NCI-H510A treated with DMSO at 0.1 percent for 48 hours (cell line): ENCODE data around the gene MGAT5B.

Experiments used
- DNase-seq: peaks from one replicate; lab custom pipeline; 2025; lab: John Stamatoyannopoulos, UW

The MGAT5B gene

DNA sequence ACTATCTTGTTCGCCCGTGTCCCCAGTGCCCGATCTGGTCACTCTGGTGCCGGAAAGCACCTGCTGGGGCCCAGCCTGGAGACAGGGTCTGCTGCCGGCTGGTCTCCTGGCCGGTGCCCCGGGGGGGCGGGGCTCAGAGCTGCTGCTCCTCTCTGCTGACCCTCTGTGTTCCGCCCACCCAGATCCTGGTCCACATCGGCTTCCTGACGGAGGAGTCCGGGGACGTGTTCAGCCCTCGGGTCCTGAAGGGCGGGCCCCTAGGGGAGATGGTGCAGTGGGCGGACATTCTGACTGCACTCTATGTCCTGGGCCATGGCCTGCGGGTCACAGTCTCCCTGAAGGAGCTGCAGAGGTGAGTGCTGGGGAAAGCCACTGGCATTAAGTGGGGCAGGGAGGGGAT lies 37.6 kb downstream of the MGAT5B start:
- DNase-seq, result no peak

DNA sequence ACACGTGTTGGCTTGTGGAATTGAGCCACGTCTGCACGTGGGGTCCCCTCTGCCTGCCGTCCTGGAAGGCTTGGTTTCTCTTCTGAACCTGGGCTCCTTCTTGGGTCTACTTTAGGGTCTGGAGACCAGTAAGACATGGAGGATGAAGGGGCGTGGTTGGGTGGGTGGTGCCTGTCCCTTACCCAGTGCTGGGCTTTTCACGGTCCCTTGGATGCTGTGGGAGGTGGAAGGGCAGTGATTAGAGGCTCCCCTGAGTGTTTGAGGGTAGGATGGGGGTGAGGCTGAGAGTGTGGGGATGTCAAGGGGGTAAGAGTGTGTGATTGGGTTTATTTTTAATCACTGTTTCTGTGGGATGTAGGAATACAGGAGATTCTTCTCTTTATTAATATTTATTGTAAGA lies 38.3 kb downstream of the MGAT5B start:
- DNase-seq, result no peak

DNA sequence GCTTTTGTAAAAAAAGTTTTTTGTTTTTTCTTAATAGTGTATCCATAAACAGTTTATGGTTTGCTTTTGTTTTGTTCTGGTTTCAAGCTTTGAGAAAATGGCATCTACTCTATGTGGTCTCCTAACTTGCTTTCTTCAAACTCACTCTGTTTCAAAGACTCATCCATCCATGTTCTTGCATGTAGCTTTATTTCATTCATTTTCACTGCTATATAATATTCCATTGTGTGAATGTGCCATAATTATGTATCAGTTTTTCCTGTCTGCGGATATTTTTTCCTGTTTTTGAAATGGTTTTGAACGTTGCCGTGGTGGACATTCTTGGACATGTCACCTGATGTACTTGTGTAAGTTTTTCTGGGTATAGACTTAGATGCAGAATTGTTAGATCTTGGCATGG lies 39.1 kb downstream of the MGAT5B start:
- DNase-seq, result no peak

DNA sequence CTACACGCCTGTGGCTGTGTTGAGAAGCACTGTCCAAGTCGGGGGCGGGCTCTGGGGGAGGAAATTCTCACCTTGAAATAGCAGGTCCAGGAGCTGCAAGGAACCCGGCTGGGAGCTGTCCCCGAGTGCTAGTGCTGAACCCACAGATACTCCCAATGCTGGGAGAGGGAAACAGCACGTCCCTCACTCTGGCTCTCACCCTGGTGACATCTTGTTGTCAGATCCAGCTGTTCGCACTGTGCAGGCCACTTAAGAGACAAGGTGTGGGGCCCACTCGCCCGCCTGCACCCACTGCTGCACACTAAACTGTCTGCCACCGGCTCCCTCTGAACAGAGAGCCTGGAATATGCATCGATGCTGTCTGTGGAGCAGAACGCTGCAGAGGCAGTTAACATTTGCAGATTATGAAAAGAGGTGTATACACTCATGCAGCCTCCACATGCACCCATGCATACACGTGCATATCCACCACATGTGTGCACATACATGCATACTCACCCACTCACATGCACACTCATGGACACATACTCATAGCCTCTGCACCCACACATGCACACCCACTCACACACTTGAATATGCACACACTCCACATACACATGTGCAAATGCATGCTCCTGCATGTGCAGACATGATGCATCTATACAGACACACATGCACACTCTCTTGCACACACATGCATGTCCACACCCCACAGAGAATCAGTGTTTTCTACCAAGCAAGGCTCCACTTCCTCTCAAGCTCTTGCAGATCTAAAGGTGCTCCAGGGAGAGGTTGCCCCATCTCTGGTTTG lies 42.0 kb downstream of the MGAT5B start:
- no peak for DNase-seq

DNA sequence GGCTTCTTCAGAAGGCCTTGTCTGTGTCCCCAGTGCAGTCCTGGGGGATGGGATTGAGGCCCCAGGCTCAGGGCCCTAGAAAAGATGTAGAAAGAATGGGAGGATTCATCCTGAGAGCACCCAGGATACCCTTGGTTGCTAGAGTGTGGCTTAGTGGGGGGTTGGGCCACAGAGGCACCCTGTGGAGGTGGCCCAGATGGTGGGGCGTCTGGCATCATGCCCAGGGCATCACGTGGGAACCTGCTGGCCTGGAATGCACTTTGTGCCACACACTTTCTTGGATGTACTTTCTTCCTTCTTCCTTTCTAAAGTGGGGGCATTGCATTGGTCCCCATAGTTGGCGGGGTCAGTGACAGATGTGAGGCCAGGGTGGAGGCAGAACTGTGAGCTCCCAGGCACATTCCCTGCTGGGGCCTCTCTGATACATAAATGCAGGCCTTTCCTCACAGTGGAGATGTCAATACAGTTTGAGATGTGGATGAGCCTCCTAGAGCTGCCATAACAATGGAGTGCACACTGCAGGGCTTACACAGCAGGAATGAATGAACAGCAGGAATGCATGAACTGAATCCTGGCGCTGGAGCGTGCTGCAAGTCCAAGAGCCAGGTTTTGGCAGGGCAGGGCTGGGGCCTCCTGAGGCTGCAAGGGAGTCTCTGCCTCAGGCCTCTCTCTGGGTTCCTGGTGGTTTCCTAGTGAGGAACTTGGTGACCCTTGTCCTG lies 43.3 kb downstream of the MGAT5B start:
- DNase-seq, result peak; percentile 17

DNA sequence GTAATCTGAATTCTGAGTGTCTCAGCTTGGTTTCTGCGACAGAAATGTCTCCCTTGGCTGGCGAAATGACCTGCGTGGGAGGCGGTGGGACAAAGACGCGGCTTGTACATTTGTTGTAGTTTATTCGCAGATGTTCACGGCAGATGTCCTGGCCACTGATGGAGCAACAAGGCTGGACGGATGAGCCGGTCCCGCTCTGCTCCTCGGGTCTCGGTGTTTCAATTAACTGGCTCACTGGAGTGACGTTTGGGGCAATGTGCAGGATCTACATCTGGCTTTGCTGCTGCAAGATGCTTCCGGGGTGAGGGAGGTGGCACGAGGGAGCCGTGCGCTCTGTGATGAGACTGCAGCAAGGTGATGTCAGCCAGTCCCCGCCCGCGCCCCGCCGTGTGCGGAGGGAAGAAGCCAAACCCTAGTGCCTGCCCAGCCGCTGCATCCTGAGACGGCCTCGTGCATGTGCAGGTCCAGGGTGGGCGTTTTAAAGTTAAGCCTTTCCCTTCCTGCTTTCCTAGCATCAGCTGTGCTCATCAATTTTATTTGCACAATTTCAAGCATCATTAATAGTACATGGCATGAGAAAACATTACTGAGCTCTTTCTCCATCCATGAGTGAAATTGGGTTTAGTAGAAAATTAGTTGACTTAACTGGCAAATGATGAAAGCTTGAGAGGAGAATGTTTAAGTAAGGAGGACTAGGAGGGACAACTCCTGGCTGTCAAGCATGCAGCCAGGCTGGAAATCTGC lies 44.4 kb downstream of the MGAT5B start:
- peak; percentile 79 for DNase-seq

DNA sequence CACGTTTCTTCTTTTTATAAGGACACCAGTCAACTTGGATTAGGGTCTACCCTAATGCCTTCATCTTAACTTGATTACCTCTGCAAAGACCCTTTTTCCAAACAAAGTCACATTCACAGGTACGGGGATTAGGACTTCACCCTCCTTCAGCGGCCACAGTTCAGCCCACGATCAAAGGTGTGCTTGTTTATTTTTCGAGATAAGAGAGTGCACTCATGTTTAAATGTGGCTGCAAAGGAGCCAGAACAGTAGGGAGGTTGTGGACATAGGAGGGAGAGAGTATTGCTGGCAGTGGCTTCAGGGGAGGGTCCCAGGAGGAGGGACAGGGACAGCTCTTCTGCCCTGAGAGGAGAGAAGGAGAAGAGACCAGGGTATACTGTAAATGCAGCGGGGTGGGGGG lies 46.7 kb downstream of the MGAT5B start:
- DNase-seq, result peak; percentile 36

DNA sequence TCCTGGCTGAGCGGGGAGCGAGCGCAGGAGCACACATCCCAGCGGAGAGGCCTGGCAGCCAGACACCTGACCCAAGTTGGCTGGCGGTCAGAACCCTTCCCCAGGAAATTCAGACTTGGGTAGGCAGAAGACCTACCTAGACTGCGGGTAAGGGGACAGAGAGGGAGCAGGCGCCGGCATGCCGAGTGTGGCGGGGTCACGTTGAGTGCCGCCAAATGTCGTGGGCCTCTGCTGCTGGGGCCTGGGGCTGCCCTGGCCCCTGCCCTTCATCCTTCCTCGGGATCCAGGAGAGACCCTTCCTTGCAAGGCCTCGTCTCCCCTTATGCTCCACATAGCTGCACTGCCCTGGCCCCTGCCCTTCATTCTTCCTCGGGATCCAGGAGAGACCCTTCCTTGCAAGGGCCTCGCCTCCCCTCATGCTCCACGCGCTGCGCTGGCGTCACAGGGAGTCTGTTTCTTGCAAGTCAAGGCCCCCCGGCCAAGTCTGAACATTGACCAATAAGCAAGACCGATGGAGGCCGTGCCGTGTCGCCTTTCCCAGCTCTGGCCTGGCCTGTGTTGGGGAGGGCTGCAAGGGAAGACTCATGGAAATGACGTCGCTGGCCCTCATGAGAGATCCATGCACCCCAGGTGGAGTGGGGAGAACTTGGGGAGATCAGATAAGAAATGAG lies 47.8 kb downstream of the MGAT5B start:
- DNase-seq, result no peak

DNA sequence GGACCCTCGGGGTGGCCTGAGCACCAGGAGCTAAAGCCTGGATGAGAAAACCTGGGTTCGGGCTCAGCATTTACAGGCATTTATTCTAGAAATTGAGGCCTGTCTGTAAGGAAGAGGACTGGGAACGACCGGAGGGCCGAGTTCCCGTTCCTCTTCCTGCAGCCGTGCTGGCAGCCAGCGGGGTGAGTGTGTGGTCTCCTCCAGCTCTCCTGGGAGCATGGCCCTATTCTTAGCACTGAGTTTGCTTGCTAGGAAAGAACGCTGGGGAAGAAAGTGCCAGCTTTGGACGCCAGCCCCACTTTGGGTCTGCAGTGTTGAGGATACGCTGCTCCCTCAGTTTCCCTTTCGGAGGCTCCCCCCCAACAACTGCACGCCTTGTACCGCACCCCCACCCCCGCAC lies 49.6 kb downstream of the MGAT5B start:
- DNase-seq, result no peak

DNA sequence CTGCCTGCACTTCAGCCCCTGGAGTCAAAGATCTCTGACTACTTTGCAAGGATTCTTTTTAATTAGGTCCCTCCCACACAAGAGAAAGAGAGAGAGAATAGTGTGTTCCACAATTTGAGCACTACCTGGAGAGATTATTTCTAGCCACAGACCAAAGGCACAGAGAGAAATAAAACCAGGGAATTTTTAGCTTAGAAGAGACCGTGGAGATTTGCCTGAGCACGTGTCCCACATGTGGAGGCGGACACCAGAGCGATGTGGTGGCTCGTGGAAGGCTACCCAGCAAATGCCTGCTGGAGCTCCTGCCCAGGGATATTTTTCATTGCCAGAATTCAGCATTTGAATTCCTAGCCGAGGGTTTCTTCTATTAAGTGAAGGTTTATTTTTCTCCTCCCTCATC lies 50.6 kb downstream of the MGAT5B start:
- DNase-seq, result no peak

DNA sequence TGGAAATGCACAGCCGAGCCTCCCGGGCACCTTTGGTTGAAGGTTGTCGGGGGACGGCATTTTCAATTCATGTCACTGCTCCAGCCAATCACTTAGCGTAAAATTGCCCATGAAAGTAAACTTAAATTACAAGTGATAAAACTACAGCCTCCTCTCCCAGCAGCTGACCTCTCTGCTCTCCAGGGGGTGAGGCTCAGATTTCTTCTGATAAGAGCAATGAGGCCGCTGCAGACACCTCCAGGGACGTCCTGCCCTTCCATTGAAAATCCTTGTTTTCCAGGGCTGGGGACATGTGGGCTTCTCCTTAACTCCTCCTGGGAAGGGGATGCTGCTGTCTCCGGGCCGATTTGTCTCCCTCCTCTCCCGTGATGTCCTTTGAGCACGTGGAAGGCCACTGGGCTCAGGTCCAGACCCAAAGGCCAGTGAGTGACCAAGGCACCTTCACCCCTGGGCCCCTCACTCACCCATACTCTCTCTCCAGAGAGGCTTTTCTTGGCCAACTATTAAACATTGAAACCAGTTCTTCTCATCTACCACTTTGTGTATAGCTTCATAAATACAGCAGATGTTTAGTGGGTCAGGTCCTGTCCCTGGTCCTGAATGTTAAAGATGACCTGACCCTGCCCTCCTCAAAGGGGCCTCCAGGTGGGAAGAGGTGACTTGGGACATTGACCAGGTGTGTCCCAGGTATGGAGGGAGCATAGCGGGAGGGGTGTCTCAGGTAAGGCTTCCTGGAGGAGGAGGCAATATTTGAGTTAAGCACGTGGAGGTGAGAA lies 52.3 kb downstream of the MGAT5B start:
- peak; percentile 23 for DNase-seq

DNA sequence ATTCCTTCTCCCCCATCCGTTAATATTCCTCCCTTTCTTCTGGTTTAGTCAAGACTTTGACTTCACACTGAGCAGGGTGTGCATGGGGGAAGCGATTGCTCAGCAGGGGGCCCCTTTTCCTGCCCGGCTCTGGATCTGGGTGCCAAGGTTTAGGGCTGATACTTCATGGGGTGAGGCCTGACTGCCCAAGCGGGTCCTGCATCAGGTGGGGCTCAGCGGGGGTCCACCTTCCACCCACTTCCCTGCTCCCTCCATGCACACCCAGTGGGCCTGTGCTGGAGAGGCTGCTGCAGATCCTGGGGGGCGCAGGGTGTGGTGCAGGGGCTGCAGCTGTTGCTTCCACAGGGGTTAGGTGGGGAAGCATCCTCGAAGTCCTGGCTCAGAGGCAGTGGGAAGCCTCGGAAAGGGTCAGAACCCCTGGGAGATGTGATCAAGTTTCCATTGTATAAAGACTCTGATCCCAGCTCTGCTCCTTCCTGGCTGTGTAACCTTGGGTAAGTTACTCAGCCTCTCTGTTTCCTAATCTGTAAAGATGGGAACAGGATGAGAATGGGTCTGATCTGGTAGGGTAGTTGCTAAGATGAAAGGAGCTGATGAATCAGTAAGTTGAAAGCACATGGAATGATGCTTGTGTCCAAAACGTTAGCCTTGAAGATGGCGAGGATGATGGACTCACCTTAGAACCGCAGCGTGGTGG lies 53.3 kb downstream of the MGAT5B start:
- no peak for DNase-seq

DNA sequence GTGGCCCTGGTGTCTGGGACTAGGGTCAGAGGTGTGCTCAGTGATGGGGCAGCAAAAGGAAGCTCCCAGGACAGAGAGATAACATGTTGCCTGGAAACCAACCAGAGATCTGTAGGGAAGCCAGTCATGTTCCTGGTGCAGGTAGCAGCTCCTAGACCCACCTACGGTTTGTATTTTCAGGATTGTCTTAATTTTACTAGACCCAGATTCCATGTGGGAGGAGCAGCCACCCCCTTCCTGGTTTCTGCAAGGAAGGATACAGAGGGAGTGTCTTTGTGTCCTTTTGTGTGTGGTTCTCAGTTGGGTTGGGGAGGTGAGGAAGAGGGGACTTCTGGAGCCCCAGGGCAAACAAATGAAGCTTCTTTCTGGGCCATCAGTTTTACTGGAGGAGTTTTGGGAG lies 53.9 kb downstream of the MGAT5B start:
- no peak for DNase-seq

DNA sequence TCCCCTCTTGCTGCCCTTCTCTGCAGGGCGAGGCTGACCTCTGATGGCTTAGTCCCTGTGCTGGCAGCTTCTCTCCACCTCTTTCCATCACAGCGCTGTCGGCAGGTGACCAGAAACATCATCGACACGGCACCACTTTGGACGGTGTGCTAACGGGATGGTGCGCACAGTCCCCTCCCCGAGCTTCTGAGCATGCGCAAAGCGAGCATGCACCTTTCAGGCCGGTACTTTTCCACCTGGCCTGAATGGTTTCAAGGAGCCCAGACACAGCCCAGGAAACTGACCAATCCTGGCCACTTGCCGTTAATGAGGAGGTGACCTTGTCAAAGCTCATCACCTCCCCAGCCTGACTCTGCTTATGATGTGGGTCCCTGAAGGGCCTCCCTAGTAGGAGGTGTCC lies 54.8 kb downstream of the MGAT5B start:
- DNase-seq, result peak; percentile 38

DNA sequence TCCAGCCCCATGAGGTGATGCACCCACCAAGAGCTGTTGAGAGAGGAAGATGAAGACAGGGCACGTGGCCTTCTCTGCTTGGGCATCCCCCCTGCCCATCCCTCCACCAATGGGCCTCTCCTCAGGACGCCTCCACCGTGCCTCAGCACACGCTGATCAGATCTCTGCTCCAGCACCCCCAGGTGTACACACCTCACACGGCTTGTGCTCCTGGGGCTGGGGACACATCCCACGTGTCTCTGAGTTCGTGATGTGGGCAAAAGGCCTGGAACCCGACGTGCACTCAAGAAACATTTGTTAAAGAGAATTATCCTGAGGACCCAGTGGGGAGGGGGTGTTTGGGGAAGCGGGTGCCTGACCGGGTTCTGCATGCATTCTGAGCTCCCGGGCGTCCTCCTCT lies 55.3 kb downstream of the MGAT5B start:
- DNase-seq, result no peak

DNA sequence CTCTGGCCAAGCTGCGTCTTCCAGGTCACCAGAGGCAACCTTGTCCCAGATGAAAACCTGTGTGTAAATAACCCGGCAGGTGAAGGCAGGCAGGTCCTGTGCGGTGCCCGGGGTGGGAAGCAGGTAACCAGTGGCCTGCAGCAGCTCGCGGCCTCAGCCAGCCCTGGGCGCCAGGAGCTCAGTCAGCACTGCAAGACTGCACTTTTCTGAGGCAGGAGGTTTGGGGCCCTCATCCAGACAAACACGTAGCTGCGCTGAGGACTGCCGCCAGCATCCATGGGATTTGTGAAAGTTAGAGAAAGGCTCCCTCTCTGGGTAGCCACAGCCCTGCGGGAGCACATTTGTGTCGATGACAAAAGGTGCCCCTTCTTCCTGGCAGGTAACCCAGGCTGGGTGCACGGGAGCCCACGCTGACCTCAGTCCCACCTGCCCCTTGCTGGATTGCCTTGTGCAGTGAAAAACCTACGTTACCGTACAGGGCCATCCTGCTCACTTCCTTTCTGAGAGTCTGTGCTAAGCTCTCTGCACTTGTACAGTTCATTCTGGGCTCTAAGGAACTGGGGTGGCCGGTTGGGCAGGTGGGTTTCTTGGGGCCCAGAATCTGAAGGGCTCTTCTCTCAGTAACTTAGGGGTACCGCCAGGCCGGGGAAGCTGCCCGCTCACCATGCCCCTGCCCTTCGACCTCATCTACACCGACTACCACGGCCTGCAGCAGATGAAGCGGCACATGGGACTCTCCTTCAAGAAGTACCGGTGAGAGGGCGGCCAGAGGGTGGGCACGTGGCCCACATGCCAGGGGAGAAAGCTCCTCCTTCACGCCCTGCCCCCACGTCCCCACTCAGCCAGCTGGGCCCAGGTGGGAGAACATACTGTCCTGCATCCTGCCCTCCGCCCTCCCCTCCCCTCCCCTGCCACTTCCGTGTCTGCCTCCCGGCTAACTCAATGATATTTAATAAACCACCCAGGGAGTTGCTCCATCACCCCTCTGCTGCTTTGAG lies 56.4 kb downstream of the MGAT5B start:
- peak; percentile 6 for DNase-seq

DNA sequence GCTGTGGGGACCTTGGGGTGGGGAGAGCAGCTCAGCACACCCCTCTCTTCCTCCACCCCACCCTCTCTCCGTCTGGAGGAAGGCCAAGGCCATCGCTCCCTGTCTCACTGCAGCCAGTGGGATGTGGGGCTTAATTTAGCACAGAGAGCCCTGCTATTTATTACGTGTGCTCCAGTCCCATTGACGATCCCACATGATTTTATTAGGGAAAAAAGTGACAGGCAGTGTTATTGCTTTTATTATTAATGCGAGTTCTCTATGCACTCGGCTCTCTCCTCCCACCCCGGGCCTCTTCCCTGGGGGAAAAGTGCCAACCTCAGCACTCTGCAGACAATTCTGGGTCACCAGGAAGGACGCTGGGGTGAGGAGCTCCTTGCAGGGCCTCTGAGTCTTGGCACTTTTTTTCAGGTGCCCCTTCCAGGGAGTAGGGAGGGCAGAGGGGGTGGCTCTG lies 57.3 kb downstream of the MGAT5B start:
- no peak for DNase-seq

DNA sequence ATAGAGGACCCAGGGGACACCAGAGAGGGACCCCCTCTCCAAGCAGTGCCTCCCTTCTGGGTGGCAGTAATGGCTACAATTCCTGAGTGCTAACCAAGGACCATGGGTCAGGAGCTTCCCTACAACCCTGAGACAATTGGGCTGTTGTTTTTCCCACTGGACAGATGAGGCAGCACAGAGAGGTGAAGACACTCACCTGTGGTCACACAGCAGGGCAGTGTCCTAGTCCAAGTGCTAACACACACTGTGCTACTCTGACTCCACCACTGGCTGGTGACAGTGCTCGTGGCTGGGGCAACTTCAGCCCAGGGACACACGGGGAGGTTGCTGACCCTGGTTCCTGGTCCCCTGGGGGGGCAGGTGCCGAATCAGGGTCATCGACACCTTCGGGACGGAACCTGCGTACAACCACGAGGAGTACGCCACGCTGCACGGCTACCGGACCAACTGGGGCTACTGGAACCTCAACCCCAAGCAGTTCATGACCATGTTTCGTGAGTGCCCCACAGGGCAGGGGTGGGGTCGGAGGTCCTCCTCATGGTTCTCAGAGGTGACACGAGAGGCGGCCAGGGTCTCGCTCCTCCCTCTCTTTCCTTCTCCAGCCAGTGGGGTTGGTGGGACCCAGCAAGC lies 58.1 kb downstream of the MGAT5B start:
- DNase-seq, result no peak

DNA sequence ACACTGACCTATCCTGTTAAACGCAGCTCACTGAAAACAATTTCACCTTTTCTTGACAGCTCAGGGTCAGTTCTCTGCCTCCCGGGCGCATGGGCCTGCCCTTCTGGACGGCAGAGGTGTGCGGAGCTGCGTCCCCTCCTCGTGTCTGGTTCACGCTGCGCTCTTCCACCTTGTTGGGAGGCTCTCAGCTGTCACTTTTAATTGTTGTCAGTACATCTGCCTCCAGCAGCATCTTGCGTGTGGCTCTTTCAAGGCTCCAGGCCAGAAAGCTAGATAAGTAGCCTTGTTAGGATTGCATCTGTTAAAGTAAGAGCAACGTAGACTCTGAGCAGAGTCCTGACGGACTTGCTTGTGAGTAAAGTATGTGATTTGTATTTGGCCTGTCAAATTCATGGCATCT lies 59.4 kb downstream of the MGAT5B start:
- DNase-seq, result no peak
